ENCODE data around the gene PRKAR1B. TPM values are rescaled to one million over a fixed set of nuclear protein-coding genes. Genes with fewer than 3 reads are reported as not detected.

PRKAR1B gene
- total RNA-seq, 2 donors from 2014 or later, result 15.1 to 15.9 TPM

- DNase-seq (ENCODE audit: low spot score), result no peak
- no peaks in the 10 kb centered on the region for H3K36me3 ChIP-seq
- peak overlapping the region in 1 of 2 donors; percentile 14 for H3K27ac ChIP-seq
- peaks cover 0 to 40% of the 10 kb centered on the region in 2 donors for H3K4me1 ChIP-seq
- H3K9me3 ChIP-seq, result no peaks in the 10 kb centered on the region
- no peak for TF ChIP-seq CTCF (IDR thresholded peaks at IDR 0.05)
- H3K27me3 ChIP-seq, result no peaks in the 10 kb centered on the region
- no peak overlapping the region for H3K4me3 ChIP-seq
These were observed 119.1 kb downstream of the PRKAR1B start for GRCh38 chr7:607938-608337.

DNA sequence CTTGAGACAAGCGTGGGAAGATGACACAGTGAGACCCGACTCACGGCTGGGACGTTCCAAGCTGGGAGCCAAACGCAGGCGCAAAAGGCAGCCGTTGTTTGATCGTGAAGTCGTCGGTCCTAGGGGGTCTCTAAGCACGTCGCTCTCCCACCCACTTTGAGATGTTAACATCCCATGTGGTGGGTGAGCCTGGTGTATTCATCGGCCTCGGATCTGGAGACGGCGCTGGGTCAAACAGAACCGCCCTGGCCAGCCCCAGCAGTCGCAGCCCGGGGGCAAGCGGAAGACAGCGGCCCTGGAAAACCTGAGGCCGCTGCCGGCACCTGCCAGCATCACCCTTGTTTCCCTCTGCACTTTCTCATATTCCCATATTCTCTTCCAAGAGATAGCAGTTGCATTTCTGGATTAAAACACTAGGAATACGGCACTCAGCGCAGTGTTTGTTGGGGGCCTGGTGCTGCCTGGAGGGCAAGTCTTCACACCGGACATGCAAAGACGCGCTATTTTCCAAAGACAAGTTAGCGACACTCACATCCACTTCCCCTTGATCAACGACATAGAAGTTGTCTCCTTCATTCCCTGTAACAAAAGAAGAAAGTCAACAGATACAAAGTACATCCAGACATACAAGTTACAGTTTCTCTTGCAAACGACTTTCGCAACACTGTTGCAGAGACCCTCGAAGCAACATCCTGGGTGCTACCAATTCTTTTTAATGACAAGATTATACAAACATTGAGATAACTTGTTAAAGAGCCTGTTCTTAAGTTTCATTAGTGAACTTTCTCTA lies 121.2 kb downstream of the PRKAR1B start:
- Histone ChIP-seq H3K27ac (no peak overlapping the region), H3K36me3 (no peaks in the 10 kb centered on the region), H3K9me3 (no peaks in the 10 kb centered on the region), H3K27me3 (no peaks in the 10 kb centered on the region), H3K4me1 (peaks cover 0 to 54% of the 10 kb centered on the region in 2 donors), H3K4me3 (no peak overlapping the region)
- TF ChIP-seq CTCF (IDR thresholded peaks at IDR 0.05), result no peak
- no peak for DNase-seq (ENCODE audit: low spot score)

GRCh38 chr7:604884-605531 lies 122.1 kb downstream of the PRKAR1B start:
- DNase-seq (ENCODE audit: low spot score), result no peak
- no peaks in the 10 kb centered on the region for H3K27me3 ChIP-seq
- no peaks in the 10 kb centered on the region for H3K36me3 ChIP-seq
- no peak for TF ChIP-seq CTCF (IDR thresholded peaks at IDR 0.05)
- H3K4me1 ChIP-seq, result peaks cover 0 to 45% of the 10 kb centered on the region in 2 donors
- H3K27ac ChIP-seq, result peak overlapping the region; percentile 82 to 84
- peak overlapping the region in 1 of 2 donors; percentile 17 for H3K4me3 ChIP-seq
- no peaks in the 10 kb centered on the region for H3K9me3 ChIP-seq

DNA sequence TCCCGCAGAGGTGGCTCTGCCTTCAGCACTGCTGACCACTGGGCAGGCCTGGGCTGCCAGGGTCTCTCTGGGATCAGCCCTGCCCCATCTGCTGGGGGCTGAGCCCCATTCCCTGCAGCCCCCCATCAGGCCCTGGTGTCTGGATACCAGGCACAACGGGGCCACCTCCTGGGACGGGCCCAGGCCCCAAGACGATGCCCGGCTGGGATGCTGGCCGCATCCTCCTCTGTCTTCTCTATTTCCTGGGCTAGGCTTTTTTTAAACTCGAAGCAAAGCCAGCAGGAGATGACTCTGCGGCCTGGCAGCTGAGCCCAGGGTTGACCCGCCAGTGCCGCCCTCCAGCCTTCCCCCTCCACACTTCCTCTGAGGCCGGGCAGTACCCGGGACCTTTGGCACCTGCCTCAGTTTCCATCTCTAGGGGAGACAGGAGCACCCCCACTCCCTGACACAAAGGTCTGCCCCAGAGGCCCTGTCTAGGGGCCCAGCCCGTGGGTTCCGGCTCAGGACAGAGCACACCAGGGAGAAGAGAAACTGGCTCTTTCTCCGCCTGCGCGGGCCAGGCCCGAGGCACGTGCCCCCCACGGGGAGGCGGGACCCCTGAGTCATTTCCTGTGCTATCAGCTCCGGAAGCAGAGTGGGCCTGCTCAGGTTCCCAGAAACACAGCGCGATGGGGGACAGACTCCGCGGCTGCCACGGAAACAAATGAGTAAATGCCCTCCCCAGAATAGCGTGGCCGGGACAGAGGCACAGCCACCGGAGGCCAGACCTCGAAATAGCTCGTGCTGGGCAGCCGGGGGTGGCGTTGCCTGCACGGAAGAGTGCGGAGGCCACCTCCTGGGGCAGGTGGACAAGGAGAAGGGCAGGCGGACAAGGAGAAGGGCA lies 122.8 kb downstream of the PRKAR1B start:
- Histone ChIP-seq H3K9me3 (no peaks in the 10 kb centered on the region), H3K27ac (peak overlapping the region; percentile 82 to 84), H3K4me3 (peak overlapping the region in 1 of 2 donors; percentile 17), H3K4me1 (peaks cover 0 to 44% of the 10 kb centered on the region in 2 donors), H3K27me3 (no peaks in the 10 kb centered on the region), H3K36me3 (no peaks in the 10 kb centered on the region)
- no peak for TF ChIP-seq CTCF (IDR thresholded peaks at IDR 0.05)
- DNase-seq (ENCODE audit: low spot score), result peak; percentile 94

DNA sequence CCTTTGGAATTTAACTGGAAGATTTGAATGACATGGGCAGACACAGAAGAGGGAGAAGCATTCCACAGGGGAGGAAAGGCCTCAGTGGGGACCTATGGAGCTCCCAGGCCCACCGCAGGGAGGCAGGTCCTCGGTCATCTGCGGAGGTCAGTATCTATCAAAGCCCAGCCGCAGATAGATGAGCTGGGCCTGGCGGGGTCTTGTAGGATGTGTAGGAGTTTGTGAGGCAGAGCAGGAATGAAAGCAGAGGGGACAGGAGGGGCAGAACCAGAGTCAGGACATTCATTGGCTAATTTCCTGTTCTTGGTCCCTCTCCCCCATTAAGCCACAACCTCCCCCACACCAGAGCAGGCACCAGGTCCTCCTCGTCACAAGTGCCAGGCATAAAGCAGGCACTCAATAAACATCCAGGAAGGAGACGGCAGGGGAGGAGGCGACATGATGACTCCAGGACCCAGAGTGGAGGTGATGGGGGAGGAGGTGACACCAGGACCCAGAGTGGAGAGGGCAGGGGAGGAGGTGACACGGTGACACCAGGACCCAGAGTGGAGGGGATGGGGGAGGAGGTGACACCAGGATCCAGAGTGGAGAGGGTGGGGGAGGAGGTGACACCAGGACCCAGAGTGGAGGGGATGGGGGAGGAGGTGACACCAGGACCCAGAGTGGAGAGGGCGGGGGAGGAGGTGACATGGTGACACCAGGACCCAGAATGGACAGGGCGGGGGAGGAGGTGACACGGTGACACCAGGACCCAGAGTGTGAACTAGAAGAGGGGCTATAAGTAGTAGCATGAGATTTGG lies 123.7 kb downstream of the PRKAR1B start:
- no peak for DNase-seq (ENCODE audit: low spot score)

More for the DNA sequence above, 123.7 kb downstream of the PRKAR1B start:
- Histone ChIP-seq H3K4me3 (no peak overlapping the region), H3K36me3 (no peaks in the 10 kb centered on the region), H3K27me3 (no peaks in the 10 kb centered on the region), H3K4me1 (peaks cover 0 to 44% of the 10 kb centered on the region in 2 donors), H3K27ac (peak overlapping the region; percentile 82 to 84), H3K9me3 (no peaks in the 10 kb centered on the region)
- no peak for TF ChIP-seq CTCF (IDR thresholded peaks at IDR 0.05)
